Kidney (tissue), 14 donors: ENCODE data around the gene MED13L. TPM values are rescaled to one million over a fixed set of nuclear protein-coding genes. Genes with fewer than 3 reads are reported as not detected.

Experiments used
- DNase-seq, 5 donors: peaks; one replicate each; pipeline ENCODE4 v3.0.0-alpha.2; 2013 to 2020
- FAIRE-seq: peaks from 2 replicates; lab custom pipeline; 2012; peaks lifted over from hg19 to GRCh38; lab: Jason Lieb, UNC
- H3K27ac ChIP-seq, 2 donors: one replicate each; pipeline ENCODE4 v1.7.0; 2013; ENCODE audit warnings: low read depth in 2 of 2, low read length in 2 of 2, inconsistent platforms in 1 of 2
- H3K27me3 ChIP-seq: one replicate; pipeline ENCODE4 v1.7.1; 2013; ENCODE audit warnings: low read length, inconsistent platforms; ENCODE audit not compliant: control insufficient read depth, insufficient read depth
- H3K36me3 ChIP-seq, 3 donors: one replicate each; pipeline versions ENCODE4 v1.7.0 to v1.7.1; 2013; ENCODE audit warnings: low read length in 3 of 3, control low read depth in 1 of 3, inconsistent platforms in 1 of 3; ENCODE audit not compliant: insufficient read depth in 3 of 3, control insufficient read depth in 2 of 3
- H3K4me1 ChIP-seq, 3 donors: one replicate each; pipeline versions ENCODE4 v1.7.0 to v1.7.1; 2013; ENCODE audit warnings: low read length in 3 of 3, inconsistent platforms in 1 of 3, low read depth in 1 of 3; ENCODE audit not compliant: control insufficient read depth in 2 of 3, insufficient read depth in 2 of 3
- H3K4me3 ChIP-seq, 3 donors: one replicate each; pipeline versions ENCODE4 v1.7.0 to v1.8.1; 2013; ENCODE audit warnings: low read length in 3 of 3, control low read depth in 1 of 3, inconsistent platforms in 1 of 3
- H3K9ac ChIP-seq, 3 donors: one replicate each; pipeline versions ENCODE4 v1.7.0 to v1.7.1; 2013; ENCODE audit warnings: low read length in 3 of 3, control low read depth in 1 of 3, inconsistent platforms in 1 of 3
- H3K9me3 ChIP-seq, 3 donors: one replicate each; pipeline versions ENCODE4 v1.7.0 to v1.7.1; 2013; ENCODE audit warnings: low read length in 3 of 3, control low read depth in 1 of 3, inconsistent platforms in 1 of 3; ENCODE audit not compliant: control insufficient read depth in 2 of 3, insufficient read depth in 1 of 3
- intact Hi-C: fragments of 100-400 bp; cut with DNase I; formaldehyde crosslinking; loops from one replicate; pipeline ENCODE4 v1.11.1; 2022
- polyA plus RNA-seq: library from polyadenylated mRNA; stranded (reverse); fragments of 350-450 nt; fragmentation: Illumina TruSeq; extraction: RNeasy Lipid Tissue Mini Kit (QIAGEN cat#74804); gene quantifications from one replicate; pipeline ENCODE4 v1.2.3, GENCODE V29; 2014; ENCODE audit warnings: low read depth, low replicate concordance; ENCODE audit not compliant: insufficient read depth
- total RNA-seq: library from RNA; stranded (reverse); fragmentation: NEBNext Ultra II Directional; extraction: Animal tissue kit (Norgen Biotek cat#: 25700); gene quantifications from one replicate; pipeline ENCODE4 v1.2.1, GENCODE V29; 2021
- TF ChIP-seq, protein P1 (sequence below): IDR thresholded peaks from 3 replicates; pipeline ENCODE4 v1.5.1; 2012; ENCODE audit warnings: mild to moderate bottlenecking, moderate library complexity, borderline replicate concordance; ENCODE audit not compliant: insufficient read depth; ENCODE audit errors: extremely low read depth
- donor health status: control.
- donor health status: control.
- donor health status: control.
- donor health status: control.
- donor health status: control.
- donor health status: DM: yes; HTN: yes; CAD: no.
- donor health status: Normal renal cell carcinoma (clear cell type).

Gene MED13L
- total and polyA plus RNA-seq, 2 donors from 2014 or later, result 7.1 to 153 TPM

DNA sequence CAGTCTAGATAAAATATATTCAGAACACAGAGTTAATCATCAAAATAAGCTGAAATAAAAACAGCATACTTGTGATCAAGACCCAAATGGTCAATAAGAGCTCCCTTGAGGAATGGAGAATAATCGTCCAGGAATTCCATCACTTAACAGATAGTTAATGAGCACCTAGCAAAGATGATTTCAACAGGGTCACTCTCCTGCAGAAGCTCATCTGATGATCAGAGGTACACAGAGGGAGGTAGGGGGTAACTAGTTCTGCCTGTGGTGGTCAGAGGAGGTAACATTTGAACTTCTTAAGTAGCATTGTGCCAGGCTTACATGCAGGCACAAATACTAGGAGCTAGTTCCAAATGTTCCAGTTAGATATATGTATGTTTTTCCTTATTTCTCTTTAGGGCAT is 9.5 kb downstream of the MED13L start:
- TF ChIP-seq, protein P1, sequence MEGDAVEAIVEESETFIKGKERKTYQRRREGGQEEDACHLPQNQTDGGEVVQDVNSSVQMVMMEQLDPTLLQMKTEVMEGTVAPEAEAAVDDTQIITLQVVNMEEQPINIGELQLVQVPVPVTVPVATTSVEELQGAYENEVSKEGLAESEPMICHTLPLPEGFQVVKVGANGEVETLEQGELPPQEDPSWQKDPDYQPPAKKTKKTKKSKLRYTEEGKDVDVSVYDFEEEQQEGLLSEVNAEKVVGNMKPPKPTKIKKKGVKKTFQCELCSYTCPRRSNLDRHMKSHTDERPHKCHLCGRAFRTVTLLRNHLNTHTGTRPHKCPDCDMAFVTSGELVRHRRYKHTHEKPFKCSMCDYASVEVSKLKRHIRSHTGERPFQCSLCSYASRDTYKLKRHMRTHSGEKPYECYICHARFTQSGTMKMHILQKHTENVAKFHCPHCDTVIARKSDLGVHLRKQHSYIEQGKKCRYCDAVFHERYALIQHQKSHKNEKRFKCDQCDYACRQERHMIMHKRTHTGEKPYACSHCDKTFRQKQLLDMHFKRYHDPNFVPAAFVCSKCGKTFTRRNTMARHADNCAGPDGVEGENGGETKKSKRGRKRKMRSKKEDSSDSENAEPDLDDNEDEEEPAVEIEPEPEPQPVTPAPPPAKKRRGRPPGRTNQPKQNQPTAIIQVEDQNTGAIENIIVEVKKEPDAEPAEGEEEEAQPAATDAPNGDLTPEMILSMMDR, result no peak
- DNase-seq, result no peak
- Histone ChIP-seq H3K4me1 (peaks cover 0 to 26% (median 18%) of the 10 kb centered on the region in 3 donors), H3K27ac (no peak overlapping the region), H3K27me3 (no peaks in the 10 kb centered on the region), H3K9ac (no peak overlapping the region), H3K4me3 (no peak overlapping the region), H3K9me3 (no peaks in the 10 kb centered on the region), H3K36me3 (no peaks in the 10 kb centered on the region)
- intact Hi-C loops, result no loop called here
- FAIRE-seq, result no peak

- DNase-seq (no peak), FAIRE-seq (no peak)
- Histone ChIP-seq H3K9me3 (no peaks in the 10 kb centered on the region), H3K36me3 (no peaks in the 10 kb centered on the region), H3K4me3 (no peak overlapping the region), H3K27me3 (no peaks in the 10 kb centered on the region), H3K9ac (peak overlapping the region in 1 of 3 donors; percentile 17), H3K27ac (no peak overlapping the region), H3K4me1 (peaks cover 0 to 24% (median 18%) of the 10 kb centered on the region in 3 donors)
- TF ChIP-seq, protein P1, result no peak
- intact Hi-C loops, result no loop called here
These were observed 10.7 kb downstream of the MED13L start for GRCh38 chr12:116266631-116267349.

GRCh38 chr12:116266168-116266601 is 11.3 kb downstream of the MED13L start:
- H3K27ac ChIP-seq, result no peak overlapping the region
- no peak overlapping the region for H3K4me3 ChIP-seq
- no peaks in the 10 kb centered on the region for H3K27me3 ChIP-seq
- H3K36me3 ChIP-seq, result no peaks in the 10 kb centered on the region
- DNase-seq (no peak), FAIRE-seq (no peak)
- TF ChIP-seq, protein P1, result no peak
- intact Hi-C loops, result no loop called here
- H3K9ac ChIP-seq, result no peak overlapping the region
- no peaks in the 10 kb centered on the region for H3K9me3 ChIP-seq
- peaks cover 0 to 24% (median 20%) of the 10 kb centered on the region in 3 donors for H3K4me1 ChIP-seq
